Neural cell (in vitro differentiated cells): ENCODE data around the gene ZNF775. TPM values are rescaled to one million over a fixed set of nuclear protein-coding genes. Genes with fewer than 3 reads are reported as not detected.

Source experiments
- H2AFZ ChIP-seq: fragments of 200-600, 300-800 bp; sonication (generic), shearing (Covaris generic); 2 replicates; pipeline ENCODE4 v1.6.0; 2014; ENCODE audit warnings: low read depth, mild to moderate bottlenecking, antibody characterized with exemption, low read length, moderate library complexity
- H3F3A ChIP-seq: fragments of 200-600 bp; shearing (Covaris generic); 2 replicates; pipeline ENCODE4 v1.6.1; 2016; ENCODE audit warnings: mild to moderate bottlenecking, moderate library complexity, mixed read lengths, antibody characterized with exemption, low read length; ENCODE audit not compliant: insufficient read depth, poor library complexity, severe bottlenecking
- H3K27ac ChIP-seq: fragments of 200-600, 300-800 bp; sonication (generic), shearing (Covaris generic); 2 replicates; pipeline ENCODE4 v1.5.1; 2014; ENCODE audit warnings: mild to moderate bottlenecking, low read length, moderate library complexity
- H3K27me3 ChIP-seq: fragments of 300-800, 200-600 bp; sonication (generic), shearing (Covaris generic); 2 replicates; pipeline ENCODE4 v1.6.0; 2014; ENCODE audit warnings: mild to moderate bottlenecking, low read depth, low read length, moderate library complexity; ENCODE audit not compliant: insufficient read depth
- H3K36me3 ChIP-seq: fragments of 300-800, 200-600 bp; sonication (generic), shearing (Covaris generic); 2 replicates; pipeline ENCODE4 v1.5.1; 2014; ENCODE audit warnings: mild to moderate bottlenecking, antibody characterized with exemption, low read length, moderate library complexity; ENCODE audit not compliant: insufficient read depth
- H3K4me2 ChIP-seq: fragments of 300-800, 200-600 bp; sonication (generic), shearing (Covaris generic); 2 replicates; pipeline ENCODE4 v1.6.0; 2014; ENCODE audit warnings: mild to moderate bottlenecking, low read length
- H3K4me3 ChIP-seq: fragments of 300-800, 200-600 bp; sonication (generic), shearing (Covaris generic); 2 replicates; pipeline ENCODE4 v1.5.1; 2014; ENCODE audit warnings: mild to moderate bottlenecking, low read length, moderate library complexity
- H3K79me2 ChIP-seq: fragments of 200-600 bp; shearing (Covaris generic); replicated peaks from 2 replicates; pipeline ENCODE4 v1.6.0; 2014; ENCODE audit warnings: mild to moderate bottlenecking, low read length, moderate library complexity; ENCODE audit not compliant: insufficient read depth
- H3K9ac ChIP-seq: fragments of 300-800, 200-600 bp; sonication (generic), shearing (Covaris generic); 2 replicates; pipeline ENCODE4 v1.6.1; 2016; ENCODE audit warnings: mild to moderate bottlenecking, low read length, mixed read lengths
- H3K9me2 ChIP-seq: fragments of 200-600 bp; shearing (Covaris generic); 2 replicates; pipeline ENCODE4 v1.6.1; 2016; ENCODE audit warnings: mild to moderate bottlenecking, low read length, mixed read lengths; ENCODE audit not compliant: insufficient read depth
- H3K9me3 ChIP-seq: fragments of 200-600, 300-800 bp; sonication (generic), shearing (Covaris generic); 2 replicates; pipeline ENCODE4 v1.6.1; 2016; ENCODE audit warnings: mild to moderate bottlenecking, mixed run types, low read length, moderate library complexity, mixed read lengths
- H4K20me1 ChIP-seq: fragments of 200-600 bp; shearing (Covaris generic); 2 replicates; pipeline ENCODE4 v1.6.1; 2016; ENCODE audit warnings: mild to moderate bottlenecking, mixed run types; ENCODE audit not compliant: insufficient read depth
- EP300 ChIP-seq: fragments of 450-650 bp; conservative IDR thresholded peaks from 2 replicates; pipeline ENCODE4 v1.6.1; 2014; ENCODE audit warnings: antibody characterized with exemption, mild to moderate bottlenecking, moderate library complexity; ENCODE audit not compliant: poor library complexity, severe bottlenecking
- EZH2 ChIP-seq: fragments of 200-600, 300-800 bp; shearing (Covaris generic), sonication (generic); IDR thresholded peaks from 2 replicates; pipeline ENCODE4 v1.6.1; 2014; ENCODE audit warnings: antibody characterized with exemption, low read length, borderline replicate concordance, mild to moderate bottlenecking; ENCODE audit not compliant: insufficient read depth, poor library complexity, severe bottlenecking
- MXI1 ChIP-seq: fragments of 450-650 bp; conservative IDR thresholded peaks from 2 replicates; pipeline ENCODE4 v1.6.1; 2014; ENCODE audit warnings: antibody characterized with exemption, mild to moderate bottlenecking; ENCODE audit not compliant: poor library complexity, severe bottlenecking
- SMC3 ChIP-seq: fragments of 450-650 bp; conservative IDR thresholded peaks from 2 replicates; pipeline ENCODE4 v1.6.1; 2014; ENCODE audit warnings: antibody characterized with exemption, mild to moderate bottlenecking, moderate library complexity; ENCODE audit not compliant: poor library complexity
- TAF1 ChIP-seq: IDR thresholded peaks from 2 replicates; pipeline ENCODE4 v1.6.1; 2012; ENCODE audit warnings: low read depth
- polyA plus RNA-seq: library from polyadenylated mRNA; depleted of rRNA; stranded (reverse); fragments of >200 nt; gene quantifications from 2 replicates; pipeline ENCODE4 v1.2.3, GENCODE V29; 2014
- TF ChIP-seq, protein P1 (sequence below): IDR thresholded peaks from 2 replicates; pipeline ENCODE4 v1.6.1; 2012; ENCODE audit warnings: borderline replicate concordance
- TF ChIP-seq, protein P2 (sequence below): fragments of 450-650 bp; IDR thresholded peaks from 2 replicates; pipeline ENCODE4 v1.5.1; 2014; ENCODE audit warnings: antibody characterized with exemption, mild to moderate bottlenecking, moderate library complexity; ENCODE audit not compliant: poor library complexity, severe bottlenecking

Gene ZNF775
- polyA plus RNA-seq, 1 donor from 2014 or later: 16.8 TPM

DNA sequence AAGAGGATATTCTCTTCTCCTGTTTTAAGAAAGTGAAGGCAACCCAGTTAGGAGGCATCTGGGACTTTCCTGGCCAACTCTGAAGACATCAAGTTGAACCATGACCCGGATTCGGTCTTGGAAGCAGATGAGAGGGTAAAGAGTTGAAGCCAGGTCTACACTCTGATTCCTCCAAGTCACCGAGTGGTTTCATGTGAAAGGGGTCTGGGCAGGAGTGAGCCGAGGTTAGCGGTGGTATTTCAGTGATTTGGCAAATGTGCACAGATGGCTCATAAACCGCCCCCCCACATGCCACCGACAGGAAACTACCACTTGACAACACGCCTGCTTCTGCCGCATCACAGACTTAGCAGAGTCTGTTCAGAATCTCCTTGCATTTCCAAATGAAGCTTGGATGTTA, 21.9 kb upstream of the ZNF775 start:
- H3K9ac ChIP-seq: no peak overlapping the region
- H3K27ac ChIP-seq: no peak overlapping the region
- no peak overlapping the region for H3K4me2 ChIP-seq
- H3K4me3 ChIP-seq: no peak overlapping the region
- H4K20me1 ChIP-seq: no peaks in the 10 kb centered on the region
- H3K79me2 ChIP-seq: no peaks in the 10 kb centered on the region
- H3K9me2 ChIP-seq: no peaks in the 10 kb centered on the region
- no peaks in the 10 kb centered on the region for H3K36me3 ChIP-seq
- TF ChIP-seq, protein P1, sequence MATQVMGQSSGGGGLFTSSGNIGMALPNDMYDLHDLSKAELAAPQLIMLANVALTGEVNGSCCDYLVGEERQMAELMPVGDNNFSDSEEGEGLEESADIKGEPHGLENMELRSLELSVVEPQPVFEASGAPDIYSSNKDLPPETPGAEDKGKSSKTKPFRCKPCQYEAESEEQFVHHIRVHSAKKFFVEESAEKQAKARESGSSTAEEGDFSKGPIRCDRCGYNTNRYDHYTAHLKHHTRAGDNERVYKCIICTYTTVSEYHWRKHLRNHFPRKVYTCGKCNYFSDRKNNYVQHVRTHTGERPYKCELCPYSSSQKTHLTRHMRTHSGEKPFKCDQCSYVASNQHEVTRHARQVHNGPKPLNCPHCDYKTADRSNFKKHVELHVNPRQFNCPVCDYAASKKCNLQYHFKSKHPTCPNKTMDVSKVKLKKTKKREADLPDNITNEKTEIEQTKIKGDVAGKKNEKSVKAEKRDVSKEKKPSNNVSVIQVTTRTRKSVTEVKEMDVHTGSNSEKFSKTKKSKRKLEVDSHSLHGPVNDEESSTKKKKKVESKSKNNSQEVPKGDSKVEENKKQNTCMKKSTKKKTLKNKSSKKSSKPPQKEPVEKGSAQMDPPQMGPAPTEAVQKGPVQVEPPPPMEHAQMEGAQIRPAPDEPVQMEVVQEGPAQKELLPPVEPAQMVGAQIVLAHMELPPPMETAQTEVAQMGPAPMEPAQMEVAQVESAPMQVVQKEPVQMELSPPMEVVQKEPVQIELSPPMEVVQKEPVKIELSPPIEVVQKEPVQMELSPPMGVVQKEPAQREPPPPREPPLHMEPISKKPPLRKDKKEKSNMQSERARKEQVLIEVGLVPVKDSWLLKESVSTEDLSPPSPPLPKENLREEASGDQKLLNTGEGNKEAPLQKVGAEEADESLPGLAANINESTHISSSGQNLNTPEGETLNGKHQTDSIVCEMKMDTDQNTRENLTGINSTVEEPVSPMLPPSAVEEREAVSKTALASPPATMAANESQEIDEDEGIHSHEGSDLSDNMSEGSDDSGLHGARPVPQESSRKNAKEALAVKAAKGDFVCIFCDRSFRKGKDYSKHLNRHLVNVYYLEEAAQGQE: no peak
- TF ChIP-seq SMC3 (no peak), MXI1 (no peak), TAF1 (no peak)
- H2AFZ ChIP-seq: no peak overlapping the region
- no peaks in the 10 kb centered on the region for H3F3A ChIP-seq
- no peaks in the 10 kb centered on the region for H3K27me3 ChIP-seq
- no peaks in the 10 kb centered on the region for H3K9me3 ChIP-seq

DNA sequence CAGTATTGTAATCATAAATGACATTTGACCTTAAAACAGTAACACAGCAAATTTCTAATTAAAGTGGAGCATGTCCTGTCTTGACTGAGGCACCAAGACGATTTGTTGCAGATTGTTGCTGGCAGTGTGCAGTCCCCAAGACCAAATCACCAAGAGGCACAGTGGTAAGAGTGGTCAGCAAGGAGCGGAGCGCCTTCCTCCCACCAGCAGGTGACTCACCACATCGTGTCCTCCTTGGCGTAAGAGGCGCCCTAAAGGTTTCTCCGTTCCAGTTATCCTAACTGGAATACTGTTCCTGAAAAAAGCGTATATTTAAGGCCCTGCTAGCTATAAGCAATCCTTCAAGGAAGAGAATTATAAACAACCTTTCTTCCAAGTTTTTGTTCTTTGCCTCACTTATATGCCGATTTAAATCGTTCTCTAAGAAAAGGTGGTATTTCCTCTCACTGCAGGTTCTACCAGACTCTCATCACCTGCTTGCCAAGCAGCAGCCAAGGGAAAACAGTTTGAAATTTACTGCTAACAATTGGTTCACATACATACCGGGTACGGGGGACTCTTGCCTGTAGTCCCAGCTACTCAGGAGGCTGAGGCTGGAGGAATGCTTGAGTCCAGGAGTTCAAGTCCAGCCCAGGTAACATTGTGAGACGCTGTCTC, 21.2 kb upstream of the ZNF775 start:
- TF ChIP-seq EZH2 (no peak), EP300 (no peak), MXI1 (no peak)
- TF ChIP-seq, protein P1: no peak
- TF ChIP-seq, protein P2, sequence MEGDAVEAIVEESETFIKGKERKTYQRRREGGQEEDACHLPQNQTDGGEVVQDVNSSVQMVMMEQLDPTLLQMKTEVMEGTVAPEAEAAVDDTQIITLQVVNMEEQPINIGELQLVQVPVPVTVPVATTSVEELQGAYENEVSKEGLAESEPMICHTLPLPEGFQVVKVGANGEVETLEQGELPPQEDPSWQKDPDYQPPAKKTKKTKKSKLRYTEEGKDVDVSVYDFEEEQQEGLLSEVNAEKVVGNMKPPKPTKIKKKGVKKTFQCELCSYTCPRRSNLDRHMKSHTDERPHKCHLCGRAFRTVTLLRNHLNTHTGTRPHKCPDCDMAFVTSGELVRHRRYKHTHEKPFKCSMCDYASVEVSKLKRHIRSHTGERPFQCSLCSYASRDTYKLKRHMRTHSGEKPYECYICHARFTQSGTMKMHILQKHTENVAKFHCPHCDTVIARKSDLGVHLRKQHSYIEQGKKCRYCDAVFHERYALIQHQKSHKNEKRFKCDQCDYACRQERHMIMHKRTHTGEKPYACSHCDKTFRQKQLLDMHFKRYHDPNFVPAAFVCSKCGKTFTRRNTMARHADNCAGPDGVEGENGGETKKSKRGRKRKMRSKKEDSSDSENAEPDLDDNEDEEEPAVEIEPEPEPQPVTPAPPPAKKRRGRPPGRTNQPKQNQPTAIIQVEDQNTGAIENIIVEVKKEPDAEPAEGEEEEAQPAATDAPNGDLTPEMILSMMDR: no peak
- no peaks in the 10 kb centered on the region for H3K36me3 ChIP-seq
- H4K20me1 ChIP-seq: no peaks in the 10 kb centered on the region
- no peak overlapping the region for H3K9ac ChIP-seq
- H3F3A ChIP-seq: no peaks in the 10 kb centered on the region
- H3K4me3 ChIP-seq: no peak overlapping the region
- no peaks in the 10 kb centered on the region for H3K79me2 ChIP-seq
- no peaks in the 10 kb centered on the region for H3K27me3 ChIP-seq
- no peak overlapping the region for H3K4me2 ChIP-seq
- H2AFZ ChIP-seq: no peak overlapping the region
- H3K9me2 ChIP-seq: no peaks in the 10 kb centered on the region
- no peak overlapping the region for H3K27ac ChIP-seq
- no peaks in the 10 kb centered on the region for H3K9me3 ChIP-seq
